ENCODE data around the gene PTGS2. TPM values are rescaled to one million over a fixed set of nuclear protein-coding genes. Genes with fewer than 3 reads are reported as not detected.

PTGS2 gene
- polyA plus RNA-seq, 1 of the 3 experiments (the other 2 are of a cell fraction) = 6.3 TPM

- TF ChIP-seq ELF1 (IDR thresholded peaks at IDR 0.05) (no peak), RCOR1 (IDR thresholded peaks at IDR 0.05; ENCODE audit: low read length) (no peak), MAX (IDR thresholded peaks at IDR 0.05; ENCODE audit: low read depth) (no peak), MXI1 (IDR thresholded peaks at IDR 0.05; ENCODE audit: low read depth, low read length) (no peak), EZH2phosphoT487 (IDR thresholded peaks at IDR 0.05; ENCODE audit: borderline replicate concordance, low read depth) (no peak), JUND (IDR thresholded peaks at IDR 0.05) (no peak), IRF3 (IDR thresholded peaks at IDR 0.05; ENCODE audit: low read depth, low read length) (no peak), NRF1 (IDR thresholded peaks at IDR 0.05; ENCODE audit: low read depth, low read length) (no peak)
- no peaks in the 10 kb centered on the region for H3K79me2 ChIP-seq (ENCODE audit: insufficient read depth)
- H3F3A ChIP-seq (replicated peaks; ENCODE audit: insufficient read depth) = no peaks in the 10 kb centered on the region
- H3K9ac ChIP-seq = no peak overlapping the region
- DNase-seq = no peak
- no peaks in the 10 kb centered on the region for H3K36me3 ChIP-seq (replicated peaks in 1 of 2; ENCODE audit: control insufficient read depth in 1 of 2, insufficient read depth in 2 of 2, low read length in 1 of 2)
- no peak overlapping the region for H3K4me3 ChIP-seq (ENCODE audit: low read depth in 2 of 2, low read length in 1 of 2)
- no peaks in the 10 kb centered on the region for H3K4me1 ChIP-seq (ENCODE audit: control insufficient read depth in 1 of 2, insufficient read depth in 2 of 2, low read depth in 1 of 2, low read length in 1 of 2)
- no peak overlapping the region for H3K4me2 ChIP-seq
- POLR2A ChIA-PET = no interaction called here
- no peaks in the 10 kb centered on the region for H3K27me3 ChIP-seq (ENCODE audit: insufficient read depth)
- H2AFZ ChIP-seq (ENCODE audit: low read depth) = no peak overlapping the region
- 27% methylated on average over 2 of the region's 2 CpGs for WGBS (ENCODE audit: low lambda C conversion rate)
- H3K9me3 ChIP-seq = no peaks in the 10 kb centered on the region
- H4K20me1 ChIP-seq (ENCODE audit: insufficient read depth) = no peaks in the 10 kb centered on the region
- no peaks in the 10 kb centered on the region for H3K9me2 ChIP-seq
- CTCF ChIA-PET = interaction anchor here (1.2 kb wide), 1 partner anchor 29 kb away, joined by 3 read pairs; no protein-coding TSS in a partner anchor
- H3K27ac ChIP-seq (ENCODE audit: low read depth in 2 of 2, low read length in 1 of 2) = no peak overlapping the region
These were observed 45.7 kb downstream of the PTGS2 start for GRCh38 chr1:186634511-186634910.

GRCh38 chr1:186633116-186633515 is 47.1 kb downstream of the PTGS2 start:
- no peaks in the 10 kb centered on the region for H3K4me1 ChIP-seq (ENCODE audit: control insufficient read depth in 1 of 2, insufficient read depth in 2 of 2, low read depth in 1 of 2, low read length in 1 of 2)
- H2AFZ ChIP-seq (ENCODE audit: low read depth) = no peak overlapping the region
- H3K27ac ChIP-seq (ENCODE audit: low read depth in 2 of 2, low read length in 1 of 2) = no peak overlapping the region
- H3F3A ChIP-seq (replicated peaks; ENCODE audit: insufficient read depth) = no peaks in the 10 kb centered on the region
- H3K9me2 ChIP-seq = no peaks in the 10 kb centered on the region
- DNase-seq = no peak
- no peaks in the 10 kb centered on the region for H3K27me3 ChIP-seq (ENCODE audit: insufficient read depth)
- no peaks in the 10 kb centered on the region for H3K36me3 ChIP-seq (replicated peaks in 1 of 2; ENCODE audit: control insufficient read depth in 1 of 2, insufficient read depth in 2 of 2, low read length in 1 of 2)
- H3K9ac ChIP-seq = no peak overlapping the region
- no peak overlapping the region for H3K4me2 ChIP-seq
- no peak overlapping the region for H3K4me3 ChIP-seq (ENCODE audit: low read depth in 2 of 2, low read length in 1 of 2)
- CTCF ChIA-PET = no interaction called here
- no peaks in the 10 kb centered on the region for H4K20me1 ChIP-seq (ENCODE audit: insufficient read depth)
- POLR2A ChIA-PET = no interaction called here
- TF ChIP-seq RCOR1 (IDR thresholded peaks at IDR 0.05; ENCODE audit: low read length) = no peak
- TF ChIP-seq GATA2 (CRISPR knock-in tag; IDR thresholded peaks at IDR 0.05) = no peak
- no peaks in the 10 kb centered on the region for H3K9me3 ChIP-seq
- H3K79me2 ChIP-seq (ENCODE audit: insufficient read depth) = no peaks in the 10 kb centered on the region
- 60% methylated on average over 1 of the region's 1 CpG for WGBS (ENCODE audit: low lambda C conversion rate)

GRCh38 chr1:186629341-186629740 is 50.9 kb downstream of the PTGS2 start:
- Histone ChIP-seq H2AFZ (ENCODE audit: low read depth) (no peak overlapping the region), H4K20me1 (ENCODE audit: insufficient read depth) (no peaks in the 10 kb centered on the region), H3K4me3 (ENCODE audit: low read depth in 2 of 2, low read length in 1 of 2) (no peak overlapping the region), H3K9me2 (no peaks in the 10 kb centered on the region), H3K4me2 (no peak overlapping the region), H3F3A (replicated peaks; ENCODE audit: insufficient read depth) (no peaks in the 10 kb centered on the region), H3K79me2 (ENCODE audit: insufficient read depth) (no peaks in the 10 kb centered on the region), H3K36me3 (replicated peaks in 1 of 2; ENCODE audit: control insufficient read depth in 1 of 2, insufficient read depth in 2 of 2, low read length in 1 of 2) (no peaks in the 10 kb centered on the region), H3K27ac (ENCODE audit: low read depth in 2 of 2, low read length in 1 of 2) (no peak overlapping the region), H3K4me1 (ENCODE audit: control insufficient read depth in 1 of 2, insufficient read depth in 2 of 2, low read depth in 1 of 2, low read length in 1 of 2) (no peaks in the 10 kb centered on the region; a peak in 2 of 4 replicates), H3K9me3 (no peaks in the 10 kb centered on the region), H3K27me3 (ENCODE audit: insufficient read depth) (no peaks in the 10 kb centered on the region), H3K9ac (no peak overlapping the region)
- TF ChIP-seq MEF2A (IDR thresholded peaks at IDR 0.05; ENCODE audit: borderline replicate concordance, low read depth) (no peak), RFX5 (IDR thresholded peaks at IDR 0.05; ENCODE audit: low read length) (no peak), FOXM1 (IDR thresholded peaks at IDR 0.05; ENCODE audit: low read depth) (no peak), FOSL2 (IDR thresholded peaks at IDR 0.05; ENCODE audit: borderline replicate concordance, low read depth) (no peak), TEAD4 (IDR thresholded peaks at IDR 0.05; ENCODE audit: borderline replicate concordance, insufficient read depth) (no peak), JUND (IDR thresholded peaks at IDR 0.05) (no peak), NFIC (IDR thresholded peaks at IDR 0.05; ENCODE audit: borderline replicate concordance) (no peak), SMC3 (IDR thresholded peaks at IDR 0.05; ENCODE audit: low read depth, low read length) (no peak), ZBTB33 (IDR thresholded peaks at IDR 0.05; ENCODE audit: borderline replicate concordance, low read depth) (no peak)
- 79% methylated on average over 1 of the region's 1 CpG for WGBS (ENCODE audit: low lambda C conversion rate)
- CTCF ChIA-PET = no interaction called here
- DNase-seq = no peak
- POLR2A ChIA-PET = no interaction called here

All from SK-N-SH (cell line).